Measurements from ENCODE around the gene SPNS1.

SPNS1 gene

GRCh38 chr16:28986046-28986445, 11.5 kb downstream of the SPNS1 start:
- TF ChIP-seq CTCF (conservative IDR thresholded peaks at IDR 0.05), result no peak

GRCh38 chr16:28986492-28986891, 11.9 kb downstream of the SPNS1 start:
- no peak for TF ChIP-seq CTCF (conservative IDR thresholded peaks at IDR 0.05)
- H3K27ac ChIP-seq, result no peak overlapping the region

More at GRCh38 chr16:28986046-28986445, 11.5 kb downstream of the SPNS1 start:
- H3K27ac ChIP-seq, result no peak overlapping the region

- no peak overlapping the region for H3K27ac ChIP-seq
- no peak for TF ChIP-seq CTCF (conservative IDR thresholded peaks at IDR 0.05)
Measured at GRCh38 chr16:28987170-28987853, 12.7 kb downstream of the SPNS1 start.

- no peak overlapping the region for H3K27ac ChIP-seq
- no peak for TF ChIP-seq CTCF (conservative IDR thresholded peaks at IDR 0.05)
Measured at GRCh38 chr16:28989363-28989762, 14.8 kb downstream of the SPNS1 start.

- TF ChIP-seq CTCF (conservative IDR thresholded peaks at IDR 0.05), result no peak
- H3K27ac ChIP-seq, result no peak overlapping the region
Measured at GRCh38 chr16:28990375-28991040, 15.9 kb downstream of the SPNS1 start.

GRCh38 chr16:28991687-28992086, 17.1 kb downstream of the SPNS1 start:
- no peak overlapping the region for H3K27ac ChIP-seq
- no peak for TF ChIP-seq CTCF (conservative IDR thresholded peaks at IDR 0.05)

- TF ChIP-seq CTCF (conservative IDR thresholded peaks at IDR 0.05), result no peak
- H3K27ac ChIP-seq, result no peak overlapping the region
Measured at GRCh38 chr16:28992496-28992895, 17.9 kb downstream of the SPNS1 start.
